LNCAP (cell line): ENCODE data around the gene HLF.

Experiments
- CTCF ChIP-seq: fragments of 450-650 bp; IDR thresholded peaks from 2 replicates; pipeline ENCODE4 v1.5.1; 2017; ENCODE audit warnings: mild to moderate bottlenecking

Gene HLF

GRCh38 chr17:55228683-55229192, 36.0 kb upstream of the HLF start:
- TF ChIP-seq CTCF = no peak

DNA sequence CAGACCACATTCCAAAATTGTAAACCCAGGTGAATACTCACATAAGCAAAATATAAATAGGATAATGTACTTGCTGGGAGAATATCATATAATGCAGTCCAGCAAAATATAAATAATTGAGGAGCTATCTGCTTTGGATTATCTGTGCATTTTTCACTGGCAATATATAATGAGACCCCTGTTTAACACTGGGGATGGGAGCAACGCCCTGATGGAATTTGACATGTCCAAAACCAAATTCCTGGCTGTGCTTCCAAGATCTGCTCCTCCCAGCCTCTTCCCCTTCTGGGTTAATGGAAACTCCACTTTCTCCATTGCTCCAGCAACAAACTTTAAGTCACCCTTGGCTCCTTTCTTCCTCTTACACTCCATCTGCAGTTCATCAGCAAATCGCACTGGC, 35.5 kb upstream of the HLF start:
- TF ChIP-seq CTCF = no peak

DNA sequence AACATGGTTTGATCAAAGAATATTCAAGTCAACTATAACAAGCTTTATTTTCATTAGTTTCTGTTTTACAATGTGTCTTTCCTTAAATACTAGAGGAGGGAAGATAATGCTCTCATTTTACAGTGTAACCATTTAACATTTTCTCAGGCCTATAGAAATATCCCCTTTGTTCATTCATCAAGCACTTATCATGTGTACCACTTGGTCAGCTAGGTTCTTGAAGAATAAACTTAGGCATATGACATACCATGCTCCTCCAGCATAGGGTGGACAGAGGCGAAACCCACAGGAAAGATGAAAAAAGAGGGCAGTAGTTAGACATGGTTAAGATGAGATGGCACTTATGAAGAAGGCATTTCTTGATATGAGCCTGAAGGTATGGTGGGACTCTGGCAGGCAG, 34.0 kb upstream of the HLF start:
- TF ChIP-seq CTCF = no peak

DNA sequence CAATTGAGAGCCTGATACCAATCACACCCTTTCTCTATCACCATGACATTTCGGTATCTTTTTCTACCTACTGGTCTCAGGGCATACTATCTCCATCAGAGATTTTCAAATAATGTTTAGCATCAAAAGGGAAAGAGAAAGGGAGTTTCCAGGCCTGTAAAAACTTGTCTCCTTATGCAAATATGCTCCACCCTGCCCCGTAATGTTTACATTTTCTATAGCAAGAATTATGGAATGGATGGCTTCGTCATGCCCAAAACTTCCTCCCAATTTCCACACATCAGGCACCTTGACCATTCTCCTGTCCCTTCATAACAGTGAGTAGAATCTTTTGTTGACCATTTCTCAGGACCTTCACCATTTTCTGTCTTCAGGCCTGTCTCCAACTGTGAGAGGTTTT, 30.9 kb upstream of the HLF start:
- no peak for TF ChIP-seq CTCF

DNA sequence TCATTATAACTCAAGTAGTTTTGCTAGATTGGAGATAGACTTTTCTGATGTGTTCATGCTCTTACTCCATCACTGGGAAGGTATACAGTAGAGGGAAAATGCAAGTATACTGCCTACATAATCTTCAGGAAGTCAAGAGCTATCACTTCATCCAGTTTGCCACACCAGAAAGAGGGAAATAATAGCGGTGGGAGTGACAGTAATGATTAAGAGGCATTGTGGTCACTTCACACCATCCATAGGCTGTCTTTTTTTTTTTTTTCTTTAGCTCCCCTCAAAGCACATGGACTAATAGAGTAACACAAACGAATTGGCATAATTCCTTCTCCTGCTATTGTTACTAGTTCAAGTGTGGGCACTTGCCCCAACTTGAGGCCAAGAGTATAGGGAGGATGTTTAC, 28.4 kb upstream of the HLF start:
- TF ChIP-seq CTCF = no peak

- no peak for TF ChIP-seq CTCF
Observed at GRCh38 chr17:55237268-55237667, 27.5 kb upstream of the HLF start.

DNA sequence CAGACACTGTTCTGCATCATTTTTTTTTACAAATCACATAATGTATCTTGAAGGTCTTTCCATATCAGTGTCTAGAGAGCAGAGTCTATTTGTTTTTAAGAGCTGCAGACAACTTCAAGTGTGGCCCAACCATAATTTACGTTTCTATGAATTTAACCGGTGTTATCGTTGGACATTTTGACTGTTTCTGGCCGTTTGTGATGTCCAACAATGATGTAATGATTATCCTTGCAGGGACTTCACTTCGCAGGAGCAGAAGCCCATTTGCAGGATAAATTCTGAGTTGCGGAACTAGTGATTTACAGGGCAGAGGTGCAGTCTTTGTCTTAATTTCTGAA, 26.9 kb upstream of the HLF start:
- no peak for TF ChIP-seq CTCF

DNA sequence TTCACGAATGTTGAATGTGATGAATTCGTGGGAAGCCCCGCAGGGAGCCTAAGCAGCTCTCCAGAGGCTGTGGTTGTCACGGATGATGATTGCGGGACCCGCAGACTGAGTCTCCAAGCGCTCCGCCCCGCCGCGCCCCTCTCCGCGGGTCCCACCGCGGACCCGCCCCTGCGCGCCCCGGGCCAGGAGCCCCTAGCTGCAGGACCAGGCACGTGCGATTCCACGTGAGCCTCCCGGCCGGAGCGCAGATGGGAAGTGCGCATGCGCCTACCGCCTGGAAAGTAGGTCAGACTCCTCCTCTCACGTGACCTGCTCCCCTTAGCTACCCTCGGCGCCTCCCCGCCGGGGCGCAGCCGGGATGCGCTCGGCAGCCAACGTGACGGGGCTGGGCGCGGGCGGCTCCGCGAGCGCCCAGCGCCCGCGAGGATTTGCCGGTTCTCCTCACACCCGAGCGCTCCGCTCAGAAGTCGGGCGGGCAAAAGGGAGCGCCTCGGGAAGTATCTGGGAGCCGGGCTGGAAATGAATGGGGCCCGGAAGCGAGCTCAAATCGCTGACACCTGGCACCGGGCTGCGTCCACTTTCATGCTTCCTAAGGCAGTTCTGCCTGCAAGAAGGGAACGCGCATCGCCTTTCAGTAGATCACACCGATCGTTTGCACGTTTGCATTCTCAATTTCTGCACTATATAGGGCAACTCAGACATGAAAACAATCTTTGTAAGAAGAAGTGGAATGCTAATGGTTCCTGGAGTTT, 26.4 kb upstream of the HLF start:
- TF ChIP-seq CTCF = no peak
